K562 (cell line): ENCODE data around the gene HEATR9.

Experiments used
- CBFB ChIP-seq: sonication (generic); formaldehyde crosslinking; IDR thresholded peaks from 2 replicates; pipeline ENCODE4 v1.4.0; 2020; ENCODE audit warnings: mild to moderate bottlenecking, missing genetic modification reagents
- ELF1 ChIP-seq: fragments of 200-800 bp; sonication (Bioruptor generic); IDR thresholded peaks from 2 replicates; pipeline ENCODE4 v1.6.1; 2016; ENCODE audit warnings: missing genetic modification characterization, missing compliant biosample characterization
- ELF4 ChIP-seq: fragments of 450-650 bp; formaldehyde crosslinking; IDR thresholded peaks from 2 replicates; pipeline ENCODE4 v1.4.0; 2022; ENCODE audit warnings: missing genetic modification characterization
- IRF2 ChIP-seq: sonication (generic); formaldehyde crosslinking; IDR thresholded peaks from 2 replicates; pipeline ENCODE4 v1.8.1; 2022; ENCODE audit warnings: mild to moderate bottlenecking, missing genetic modification reagents
- JUN ChIP-seq, 2 experiments: sonication (generic) in 1 of 2; formaldehyde crosslinking in 1 of 2; IDR thresholded peaks; 2 replicates each; pipeline versions ENCODE4 v1.6.1 to v1.8.0; 2012 to 2022; ENCODE audit warnings: borderline replicate concordance in 2 of 2, mild to moderate bottlenecking in 2 of 2, improper control_type of control experiment in 1 of 2, low read depth in 1 of 2, low read length in 1 of 2, missing genetic modification reagents in 1 of 2
- KAT7 ChIP-seq: sonication (generic); formaldehyde crosslinking; IDR thresholded peaks from 2 replicates; pipeline ENCODE4 v1.8.0; 2022; ENCODE audit warnings: missing genetic modification reagents, mild to moderate bottlenecking, borderline replicate concordance
- KLF1 ChIP-seq: fragments of 450-650 bp; IDR thresholded peaks from 2 replicates; pipeline ENCODE4 v1.6.1; 2016; ENCODE audit warnings: missing genetic modification characterization, missing compliant biosample characterization
- MXI1 ChIP-seq: IDR thresholded peaks from 2 replicates; pipeline ENCODE4 v1.6.1; 2011; ENCODE audit warnings: low read depth, mild to moderate bottlenecking, improper control_type of control experiment, low read length
- PHF20 ChIP-seq: fragments of 450-650 bp; IDR thresholded peaks from 2 replicates; pipeline ENCODE4 v1.6.1; 2018; ENCODE audit not compliant: partially characterized antibody
- TAF7 ChIP-seq: fragments of 450-650 bp; IDR thresholded peaks from 2 replicates; pipeline ENCODE4 v1.6.1; 2016; ENCODE audit warnings: missing genetic modification characterization, missing compliant biosample characterization
- ZNF592 ChIP-seq: fragments of 450-650 bp; IDR thresholded peaks from 2 replicates; pipeline ENCODE4 v1.6.1; 2017; ENCODE audit warnings: antibody characterized with exemption, mild to moderate bottlenecking
- TF ChIP-seq, protein P1 (sequence below), 3 experiments: IDR thresholded peaks in 2 of 3; conservative IDR thresholded peaks in 1 of 3; 2 replicates each; pipeline ENCODE4 v1.5.1; 2011 to 2012; ENCODE audit warnings: low read length in 3 of 3, mild to moderate bottlenecking in 3 of 3, control low read depth in 2 of 3, improper control_type of control experiment in 1 of 3, inconsistent platforms in 1 of 3, low read depth in 1 of 3, mixed read lengths in 1 of 3, moderate library complexity in 1 of 3; ENCODE audit not compliant: insufficient read depth in 2 of 3

- TF ChIP-seq JUN (IDR thresholded peaks at IDR 0.05; ENCODE audit: borderline replicate concordance, low read depth, low read length) (no peak), JUN (CRISPR knock-in tag; IDR thresholded peaks at IDR 0.05; ENCODE audit: borderline replicate concordance) (no peak), ZNF592 (no peak), CBFB (CRISPR knock-in tag) (no peak), ELF4 (CRISPR knock-in tag) (no peak), MXI1 (no peak), ELF1 (tag) (no peak), TAF7 (tag) (no peak), KAT7 (CRISPR knock-in tag) (no peak), IRF2 (CRISPR knock-in tag) (no peak), KLF1 (tag) (no peak), PHF20 (no peak)
- TF ChIP-seq, protein P1, sequence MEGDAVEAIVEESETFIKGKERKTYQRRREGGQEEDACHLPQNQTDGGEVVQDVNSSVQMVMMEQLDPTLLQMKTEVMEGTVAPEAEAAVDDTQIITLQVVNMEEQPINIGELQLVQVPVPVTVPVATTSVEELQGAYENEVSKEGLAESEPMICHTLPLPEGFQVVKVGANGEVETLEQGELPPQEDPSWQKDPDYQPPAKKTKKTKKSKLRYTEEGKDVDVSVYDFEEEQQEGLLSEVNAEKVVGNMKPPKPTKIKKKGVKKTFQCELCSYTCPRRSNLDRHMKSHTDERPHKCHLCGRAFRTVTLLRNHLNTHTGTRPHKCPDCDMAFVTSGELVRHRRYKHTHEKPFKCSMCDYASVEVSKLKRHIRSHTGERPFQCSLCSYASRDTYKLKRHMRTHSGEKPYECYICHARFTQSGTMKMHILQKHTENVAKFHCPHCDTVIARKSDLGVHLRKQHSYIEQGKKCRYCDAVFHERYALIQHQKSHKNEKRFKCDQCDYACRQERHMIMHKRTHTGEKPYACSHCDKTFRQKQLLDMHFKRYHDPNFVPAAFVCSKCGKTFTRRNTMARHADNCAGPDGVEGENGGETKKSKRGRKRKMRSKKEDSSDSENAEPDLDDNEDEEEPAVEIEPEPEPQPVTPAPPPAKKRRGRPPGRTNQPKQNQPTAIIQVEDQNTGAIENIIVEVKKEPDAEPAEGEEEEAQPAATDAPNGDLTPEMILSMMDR (IDR thresholded peaks at IDR 0.05 in 2 of 3, conservative IDR thresholded peaks at IDR 0.05 in 1 of 3; ENCODE audit: insufficient read depth in 2 of 3, low read depth in 1 of 3, low read length in 3 of 3): no peak
Measured at GRCh38 chr17:35894206-35894605, 25.5 kb upstream of the HEATR9 start.
